HEK293 (cell line): ENCODE data around the gene ZC3H12C.

Experiments
- CTCF ChIA-PET: fragments of 350-600 bp; formaldehyde crosslinking; extraction: SDS; loops from one replicate; lab custom pipeline; 2021; ENCODE audit warnings: antibody characterized with exemption; lab: Yijun Ruan, JAX
- POLR2A ChIA-PET: fragments of 300-600 bp; formaldehyde crosslinking; extraction: SDS; loops from one replicate; lab custom pipeline; 2020; ENCODE audit warnings: antibody characterized with exemption, inconsistent platforms; lab: Yijun Ruan, JAX
- H3K27ac ChIP-seq: fragments of 200-500 bp; sonication (Bioruptor generic); 2 replicates; pipeline ENCODE4 v1.5.1; 2014; ENCODE audit warnings: low read depth, low read length, control low read depth, inconsistent platforms; ENCODE audit errors: extremely low read depth
- H3K36me3 ChIP-seq, 2 experiments: fragments of 200-500 bp in 1 of 2; sonication (Bioruptor generic) in 1 of 2; 1 replicate in 1 of 2; 2 replicates in 1 of 2; pipeline ENCODE4 v1.5.1; 2014 to 2017; ENCODE audit warnings: inconsistent platforms in 2 of 2, low read length in 2 of 2; ENCODE audit not compliant: control insufficient read depth in 2 of 2, insufficient read depth in 1 of 2
- H3K4me1 ChIP-seq: fragments of 200-500 bp; sonication (Bioruptor generic); 2 replicates; pipeline ENCODE4 v1.5.1; 2014; ENCODE audit warnings: mild to moderate bottlenecking, low read length, inconsistent platforms; ENCODE audit not compliant: control insufficient read depth, insufficient read depth
- H3K4me3 ChIP-seq: 2 replicates; pipeline ENCODE4 v1.5.1; 2011; ENCODE audit warnings: low read depth, mild to moderate bottlenecking, control low read depth, low read length, moderate library complexity
- H3K9me3 ChIP-seq: fragments of 200-500 bp; sonication (Bioruptor generic); 2 replicates; pipeline ENCODE4 v1.5.1; 2014; ENCODE audit warnings: low read depth, low read length, inconsistent platforms; ENCODE audit not compliant: control insufficient read depth, insufficient read depth
- FEZF1 ChIP-seq: fragments of 450-650 bp; formaldehyde crosslinking; IDR thresholded peaks from 2 replicates; pipeline ENCODE4 v1.5.1; 2016; ENCODE audit warnings: missing biosample characterization, missing genetic modification characterization
- GFI1B ChIP-seq: fragments of 450-650 bp; formaldehyde crosslinking; IDR thresholded peaks from 2 replicates; pipeline ENCODE4 v1.5.1; 2016; ENCODE audit warnings: missing biosample characterization, missing genetic modification characterization
- GLI2 ChIP-seq: fragments of 450-650 bp; formaldehyde crosslinking; IDR thresholded peaks from 2 replicates; pipeline ENCODE4; 2017; ENCODE audit warnings: missing biosample characterization, missing genetic modification characterization, low read depth, borderline replicate concordance
- GLI4 ChIP-seq: fragments of 450-650 bp; formaldehyde crosslinking; IDR thresholded peaks from 2 replicates; pipeline ENCODE4 v1.5.1; 2016; ENCODE audit warnings: missing biosample characterization, missing genetic modification characterization
- KLF8 ChIP-seq: fragments of 450-650 bp; formaldehyde crosslinking; IDR thresholded peaks from 2 replicates; pipeline ENCODE4 v1.5.1; 2016; ENCODE audit warnings: missing biosample characterization, missing genetic modification characterization
- MEIS1 ChIP-seq: sonication (generic); formaldehyde crosslinking; IDR thresholded peaks from 2 replicates; pipeline ENCODE4 v1.8.1; 2022; ENCODE audit warnings: missing genetic modification reagents, mild to moderate bottlenecking, borderline replicate concordance
- PRDM10 ChIP-seq: fragments of 450-650 bp; formaldehyde crosslinking; IDR thresholded peaks from 2 replicates; pipeline ENCODE4 v1.5.1; 2016; ENCODE audit warnings: missing biosample characterization, missing genetic modification characterization
- RBAK ChIP-seq: fragments of 450-650 bp; formaldehyde crosslinking; IDR thresholded peaks from 2 replicates; pipeline ENCODE4 v1.5.1; 2016; ENCODE audit warnings: missing biosample characterization, missing genetic modification characterization
- ZBTB1 ChIP-seq: fragments of 450-650 bp; formaldehyde crosslinking; IDR thresholded peaks from 2 replicates; pipeline ENCODE4 v1.5.1; 2016; ENCODE audit warnings: missing biosample characterization, missing genetic modification characterization
- ZBTB11 ChIP-seq: fragments of 450-650 bp; formaldehyde crosslinking; conservative IDR thresholded peaks from 2 replicates; pipeline ENCODE4 v1.5.1; 2016; ENCODE audit warnings: low read depth, missing biosample characterization, missing genetic modification characterization
- ZBTB21 ChIP-seq: fragments of 450-650 bp; formaldehyde crosslinking; IDR thresholded peaks from 2 replicates; pipeline ENCODE4 v1.5.1; 2017; ENCODE audit warnings: missing biosample characterization, missing genetic modification characterization
- ZFP37 ChIP-seq: fragments of 450-650 bp; formaldehyde crosslinking; IDR thresholded peaks from 2 replicates; pipeline ENCODE4 v1.5.1; 2016; ENCODE audit warnings: missing biosample characterization, missing genetic modification characterization
- ZFP41 ChIP-seq: fragments of 450-650 bp; formaldehyde crosslinking; IDR thresholded peaks from 2 replicates; pipeline ENCODE4 v1.5.1; 2016; ENCODE audit warnings: missing biosample characterization, missing genetic modification characterization, borderline replicate concordance
- ZNF112 ChIP-seq: fragments of 450-650 bp; formaldehyde crosslinking; IDR thresholded peaks from 2 replicates; pipeline ENCODE4 v1.5.0; 2017; ENCODE audit warnings: missing biosample characterization, missing genetic modification characterization
- ZNF140 ChIP-seq: fragments of 450-650 bp; formaldehyde crosslinking; IDR thresholded peaks from 2 replicates; pipeline ENCODE4 v1.5.1; 2016; ENCODE audit warnings: missing biosample characterization, missing genetic modification characterization
- ZNF169 ChIP-seq: fragments of 450-650 bp; formaldehyde crosslinking; IDR thresholded peaks from 2 replicates; pipeline ENCODE4 v1.5.1; 2016; ENCODE audit warnings: missing biosample characterization, missing genetic modification characterization
- ZNF398 ChIP-seq: fragments of 450-650 bp; formaldehyde crosslinking; IDR thresholded peaks from 2 replicates; pipeline ENCODE4 v1.5.1; 2017; ENCODE audit warnings: missing biosample characterization, missing genetic modification characterization
- ZNF426 ChIP-seq: fragments of 450-650 bp; formaldehyde crosslinking; IDR thresholded peaks from 2 replicates; pipeline ENCODE4 v1.5.1; 2017; ENCODE audit warnings: missing biosample characterization, missing genetic modification characterization, mild to moderate bottlenecking, inconsistent platforms, moderate library complexity
- ZNF521 ChIP-seq: fragments of 450-650 bp; formaldehyde crosslinking; IDR thresholded peaks from 2 replicates; pipeline ENCODE4 v1.5.1; 2017; ENCODE audit warnings: missing biosample characterization, mild to moderate bottlenecking, missing genetic modification characterization
- ZNF571 ChIP-seq: fragments of 450-650 bp; formaldehyde crosslinking; IDR thresholded peaks from 2 replicates; pipeline ENCODE4 v1.5.0; 2017; ENCODE audit warnings: missing biosample characterization, missing genetic modification characterization
- ZNF704 ChIP-seq: fragments of 450-650 bp; formaldehyde crosslinking; IDR thresholded peaks from 2 replicates; pipeline ENCODE4 v1.5.1; 2016; ENCODE audit warnings: missing biosample characterization, missing genetic modification characterization
- ZNF776 ChIP-seq: fragments of 450-650 bp; formaldehyde crosslinking; IDR thresholded peaks from 2 replicates; pipeline ENCODE4 v1.5.0; 2017; ENCODE audit warnings: missing biosample characterization, missing genetic modification characterization, borderline replicate concordance
- ZNF830 ChIP-seq: fragments of 450-650 bp; IDR thresholded peaks from 2 replicates; pipeline ENCODE4 v1.5.0; 2018; ENCODE audit warnings: missing biosample characterization, missing genetic modification characterization, low read depth, mild to moderate bottlenecking, moderate library complexity
- ZSCAN30 ChIP-seq: fragments of 450-650 bp; IDR thresholded peaks from 2 replicates; pipeline ENCODE4 v1.5.1; 2018; ENCODE audit warnings: missing biosample characterization, mild to moderate bottlenecking, missing genetic modification characterization, moderate library complexity
- ZSCAN4 ChIP-seq: fragments of 450-650 bp; formaldehyde crosslinking; IDR thresholded peaks from 2 replicates; pipeline ENCODE4 v1.5.1; 2017; ENCODE audit warnings: missing biosample characterization, missing genetic modification characterization

Gene ZC3H12C

GRCh38 chr11:110134110-110134509 lies 40.9 kb downstream of the ZC3H12C start:
- H3K36me3 ChIP-seq: peaks cover 0 to 8% of the 10 kb centered on the region in 2 experiments; a peak in 1 of 3 replicates
- TF ChIP-seq GLI4 (no peak), GLI2 (tag by site-specific recombination) (no peak), ZBTB11 (tag by site-specific recombination) (no peak), ZNF169 (no peak), FEZF1 (tag by site-specific recombination) (no peak), ZFP41 (tag by site-specific recombination) (no peak), ZSCAN4 (no peak), ZFP37 (tag by site-specific recombination) (no peak), ZNF830 (tag by site-specific recombination) (no peak), ZNF776 (tag by site-specific recombination) (no peak), ZNF571 (tag by site-specific recombination) (no peak), RBAK (tag by site-specific recombination) (no peak), ZNF426 (tag by site-specific recombination) (no peak), ZSCAN30 (tag by site-specific recombination) (no peak), ZNF112 (tag by site-specific recombination) (no peak)
- TF ChIP-seq, all 188 proteins: peak for 0
- ChIA-PET CTCF (interaction anchor here (0.6 kb wide), 1 partner anchor 175 kb away, joined by 4 read pairs; no protein-coding TSS in a partner anchor), POLR2A (no interaction called here)
- Histone ChIP-seq H3K4me1 (0 out of 2 replicates have a peak, but pooled peaks cover 4% of the 10 kb centered on the region), H3K27ac (no peak overlapping the region), H3K9me3 (no peaks in the 10 kb centered on the region), H3K4me3 (no peak overlapping the region)

GRCh38 chr11:110141812-110142211 lies 48.6 kb downstream of the ZC3H12C start:
- ChIA-PET CTCF (interaction anchor here (0.9 to 1.0 kb wide), 2 partner anchors 9 to 11 kb away, joined by 3 read pairs; no protein-coding TSS in a partner anchor), POLR2A (interaction anchor here (0.7 kb wide), 1 partner anchor 14 kb away, joined by 3 read pairs; no protein-coding TSS in a partner anchor)
- Histone ChIP-seq H3K9me3 (no peaks in the 10 kb centered on the region), H3K4me1 (no peaks in the 10 kb centered on the region), H3K36me3 (peaks cover 0 to 4% of the 10 kb centered on the region in 2 experiments; a peak in 1 of 3 replicates), H3K27ac (no peak overlapping the region), H3K4me3 (no peak overlapping the region)
- TF ChIP-seq ZBTB1 (tag by site-specific recombination) (no peak), PRDM10 (no peak), ZNF704 (tag by site-specific recombination) (no peak), ZBTB21 (tag by site-specific recombination) (no peak), KLF8 (no peak), GFI1B (no peak), MEIS1 (CRISPR knock-in tag) (no peak), ZNF398 (tag by site-specific recombination) (no peak), ZNF169 (no peak), ZNF521 (tag by site-specific recombination) (no peak), ZNF140 (no peak)
